ENCODE data around the gene TACR2.

DNA sequence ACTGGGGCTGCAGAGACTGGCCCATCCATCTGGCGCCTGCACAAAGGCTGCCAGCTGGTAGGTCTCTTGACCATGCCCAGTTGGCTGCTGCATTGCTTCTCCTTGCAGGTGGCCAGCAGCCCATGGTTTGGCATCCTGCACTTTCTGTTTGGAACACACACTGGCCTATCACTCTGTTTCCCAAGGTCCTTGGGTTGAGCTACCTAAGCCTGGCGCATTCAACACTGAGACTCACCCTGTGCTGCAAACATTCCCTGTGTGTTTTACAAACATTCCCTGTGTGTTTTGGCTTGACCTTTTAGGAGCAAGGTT lies 55.5 kb downstream of the TACR2 start:
- TF ChIP-seq SP1 (IDR thresholded peaks at IDR 0.05) (no peak), ELF4 (IDR thresholded peaks at IDR 0.05) (no peak), FOXM1 (IDR thresholded peaks at IDR 0.05; ENCODE audit: borderline replicate concordance) (no peak), HDGF (IDR thresholded peaks at IDR 0.05; ENCODE audit: borderline replicate concordance) (no peak), BHLHE40 (IDR thresholded peaks at IDR 0.05; ENCODE audit: borderline replicate concordance) (no peak), ARNT (IDR thresholded peaks at IDR 0.05) (no peak), TARDBP (IDR thresholded peaks at IDR 0.05) (no peak), ZNF384 (IDR thresholded peaks at IDR 0.05) (no peak), NFRKB (IDR thresholded peaks at IDR 0.05) (no peak), L3MBTL2 (conservative IDR thresholded peaks at IDR 0.05) (no peak), FOXA1 (IDR thresholded peaks at IDR 0.05) (no peak), SUZ12 (IDR thresholded peaks at IDR 0.05) (no peak), FOXK2 (IDR thresholded peaks at IDR 0.05) (no peak)
- TF ChIP-seq, protein P1, sequence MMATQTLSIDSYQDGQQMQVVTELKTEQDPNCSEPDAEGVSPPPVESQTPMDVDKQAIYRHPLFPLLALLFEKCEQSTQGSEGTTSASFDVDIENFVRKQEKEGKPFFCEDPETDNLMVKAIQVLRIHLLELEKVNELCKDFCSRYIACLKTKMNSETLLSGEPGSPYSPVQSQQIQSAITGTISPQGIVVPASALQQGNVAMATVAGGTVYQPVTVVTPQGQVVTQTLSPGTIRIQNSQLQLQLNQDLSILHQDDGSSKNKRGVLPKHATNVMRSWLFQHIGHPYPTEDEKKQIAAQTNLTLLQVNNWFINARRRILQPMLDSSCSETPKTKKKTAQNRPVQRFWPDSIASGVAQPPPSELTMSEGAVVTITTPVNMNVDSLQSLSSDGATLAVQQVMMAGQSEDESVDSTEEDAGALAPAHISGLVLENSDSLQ (IDR thresholded peaks at IDR 0.05): no peak
